ENCODE data around the gene PSMD7.
"Not testable (repeated sequence)": the region's sequence is repeated elsewhere in the genome, so short reads cannot be mapped to it uniquely, and the experiment has no call there.

The PSMD7 gene

GRCh38 chr16:74298104-74298503 is 1.5 kb downstream of the PSMD7 start:
- no peak for DNase-seq

- DNase-seq: no peak
These were observed 5.7 kb downstream of the PSMD7 start for GRCh38 chr16:74302341-74302740.

- no peak for DNase-seq
These were observed 7.7 kb downstream of the PSMD7 start for GRCh38 chr16:74304164-74304834.

- DNase-seq: no peak
These were observed 8.2 kb downstream of the PSMD7 start for GRCh38 chr16:74304835-74305176.

GRCh38 chr16:74305281-74305680 is 8.7 kb downstream of the PSMD7 start:
- no peak for DNase-seq

- no peak for DNase-seq
These were observed 9.6 kb downstream of the PSMD7 start for GRCh38 chr16:74305978-74306784.

GRCh38 chr16:74307383-74307782 is 10.8 kb downstream of the PSMD7 start:
- no peak for DNase-seq

- DNase-seq: peak; percentile 27
These were observed 13.5 kb downstream of the PSMD7 start for GRCh38 chr16:74309789-74310781.

GRCh38 chr16:74315059-74315458 is 18.4 kb downstream of the PSMD7 start:
- no peak for DNase-seq

- peak; percentile 36 for DNase-seq
These were observed 24.1 kb downstream of the PSMD7 start for GRCh38 chr16:74320707-74321106.

GRCh38 chr16:74321356-74321755 is 24.7 kb downstream of the PSMD7 start:
- no peak for DNase-seq

GRCh38 chr16:74322301-74322710 is 25.7 kb downstream of the PSMD7 start:
- DNase-seq: no peak

- DNase-seq: not testable (repeated sequence)
These were observed 28.2 kb downstream of the PSMD7 start for GRCh38 chr16:74324777-74325176.

GRCh38 chr16:74325641-74326040 is 29.0 kb downstream of the PSMD7 start:
- no peak for DNase-seq

GRCh38 chr16:74328346-74328745 is 31.7 kb downstream of the PSMD7 start:
- DNase-seq: not testable (repeated sequence)

GRCh38 chr16:74332469-74332868 is 35.9 kb downstream of the PSMD7 start:
- DNase-seq: not testable (repeated sequence)

GRCh38 chr16:74337506-74337905 is 40.9 kb downstream of the PSMD7 start:
- DNase-seq: not testable (repeated sequence)

GRCh38 chr16:74339226-74339625 is 42.6 kb downstream of the PSMD7 start:
- DNase-seq: not testable (repeated sequence)

GRCh38 chr16:74353038-74353437 is 56.4 kb downstream of the PSMD7 start:
- not testable (repeated sequence) for DNase-seq

Data from NCI-H2227 treated with DMSO at 0.1 percent for 48 hours (cell line).